GM23338 (cell line): ENCODE measurements around the gene COL4A6. TPM values are rescaled to one million over a fixed set of nuclear protein-coding genes. Genes with fewer than 3 reads are reported as not detected.

Source experiments
- ATAC-seq: fragments of 200-7000 bp; cut with Tn5 transposase; 3 replicates; pipeline ENCODE4 v1.9.1; 2020
- DNase-seq: peaks from one replicate; pipeline ENCODE4 v3.0.0-alpha.2; 2015; ENCODE audit warnings: low spot score
- H2AFZ ChIP-seq: fragments of 200-600 bp; sonication (generic); 2 replicates; pipeline ENCODE4 v1.8.0; 2016; ENCODE audit warnings: antibody characterized with exemption, mild to moderate bottlenecking, moderate library complexity
- H3F3A ChIP-seq: fragments of 200-600 bp; sonication (generic); replicated peaks from 2 replicates; pipeline ENCODE4 v1.8.0; 2017; ENCODE audit warnings: antibody characterized with exemption, mixed run types, low read depth
- H3K27ac ChIP-seq: fragments of 200-600 bp; sonication (generic); 2 replicates; pipeline ENCODE4 v1.6.1; 2016; ENCODE audit warnings: low read depth
- H3K27me3 ChIP-seq: fragments of 200-600 bp; sonication (generic); 2 replicates; pipeline ENCODE4 v1.8.0; 2016; ENCODE audit warnings: mild to moderate bottlenecking, mixed run types, moderate library complexity; ENCODE audit not compliant: insufficient read depth
- H3K36me3 ChIP-seq: fragments of 200-600 bp; sonication (generic); 2 replicates; pipeline ENCODE4 v1.8.0; 2016; ENCODE audit warnings: mild to moderate bottlenecking; ENCODE audit not compliant: insufficient read depth
- H3K4me1 ChIP-seq: fragments of 200-600 bp; sonication (generic); 2 replicates; pipeline ENCODE4 v1.8.0; 2016; ENCODE audit warnings: mild to moderate bottlenecking, moderate library complexity; ENCODE audit not compliant: insufficient read depth
- H3K4me2 ChIP-seq: fragments of 200-600 bp; sonication (generic); 2 replicates; pipeline ENCODE4 v1.7.1; 2017; ENCODE audit warnings: mixed run types
- H3K4me3 ChIP-seq: fragments of 200-600 bp; sonication (generic); 2 replicates; pipeline ENCODE4 v1.6.1; 2016; ENCODE audit warnings: mixed run types
- H3K79me2 ChIP-seq: fragments of 200-600 bp; sonication (generic); replicated peaks from 2 replicates; pipeline ENCODE4 v1.8.0; 2017; ENCODE audit warnings: mild to moderate bottlenecking; ENCODE audit not compliant: insufficient read depth
- H3K9me2 ChIP-seq: fragments of 200-600 bp; sonication (generic); 2 replicates; pipeline ENCODE4 v1.8.0; 2017; ENCODE audit not compliant: insufficient read depth
- H4K20me1 ChIP-seq: fragments of 200-600 bp; sonication (generic); replicated peaks from 2 replicates; pipeline ENCODE4 v1.8.0; 2017; ENCODE audit warnings: mild to moderate bottlenecking; ENCODE audit not compliant: insufficient read depth
- H3K27ac Mint-ChIP-seq: 2 replicates; pipeline ENCODE4 v1.8.0; 2020; ENCODE audit warnings: inconsistent platforms, mild to moderate bottlenecking, moderate library complexity, mixed read lengths
- H3K27me3 Mint-ChIP-seq: 3 replicates; pipeline ENCODE4 v1.8.0; 2022; ENCODE audit warnings: low read depth, mild to moderate bottlenecking, moderate library complexity, mixed read lengths, inconsistent platforms; ENCODE audit not compliant: insufficient read depth, poor library complexity
- H3K36me3 Mint-ChIP-seq: 3 replicates; pipeline ENCODE4 v1.8.0; 2021; ENCODE audit warnings: low read depth, mild to moderate bottlenecking, inconsistent platforms, moderate library complexity, mixed read lengths
- H3K4me1 Mint-ChIP-seq: 3 replicates; pipeline ENCODE4 v1.8.0; 2020; ENCODE audit warnings: mild to moderate bottlenecking, inconsistent platforms, mixed read lengths
- H3K4me3 Mint-ChIP-seq: 3 replicates; pipeline ENCODE4 v1.8.0; 2021; ENCODE audit warnings: moderate library complexity, mild to moderate bottlenecking, inconsistent platforms, mixed read lengths
- H3K9me3 Mint-ChIP-seq: 3 replicates; pipeline ENCODE4 v1.8.0; 2020; ENCODE audit warnings: moderate library complexity, mild to moderate bottlenecking, inconsistent platforms, mixed read lengths
- CREB1 ChIP-seq: fragments of 250-450 bp; sonication (Bioruptor Pico); IDR thresholded peaks from 2 replicates; pipeline ENCODE4 v1.5.0; 2020; ENCODE audit warnings: low read depth, mild to moderate bottlenecking, moderate library complexity
- CTCF ChIP-seq, 2 experiments: fragments of 200-600 bp in 1 of 2; sonication (generic) in 1 of 2; conservative IDR thresholded peaks; 2 replicates each; pipeline versions ENCODE4 v1.5.1 to v1.6.1; 2016 to 2017; ENCODE audit warnings: antibody characterized with exemption in 2 of 2, low read depth in 2 of 2, mild to moderate bottlenecking in 2 of 2, moderate library complexity in 1 of 2
- EZH2phosphoT487 ChIP-seq: fragments of 200-600 bp; sonication (generic); IDR thresholded peaks from one replicate; pipeline ENCODE4 v1.8.1; 2018; ENCODE audit warnings: antibody characterized with exemption; ENCODE audit not compliant: unreplicated experiment
- JUNB ChIP-seq: IDR thresholded peaks from one replicate; pipeline ENCODE4 v1.6.1; 2016; ENCODE audit warnings: antibody characterized with exemption; ENCODE audit not compliant: unreplicated experiment
- NANOG ChIP-seq: IDR thresholded peaks from 2 replicates; pipeline ENCODE4 v1.6.1; 2016; ENCODE audit warnings: antibody characterized with exemption, borderline replicate concordance
- REST ChIP-seq: IDR thresholded peaks from one replicate; pipeline ENCODE4 v1.6.1; 2018; ENCODE audit warnings: antibody characterized with exemption; ENCODE audit not compliant: unreplicated experiment
- STAT1 ChIP-seq: IDR thresholded peaks from one replicate; pipeline ENCODE4 v1.6.1; 2016; ENCODE audit warnings: antibody characterized with exemption; ENCODE audit not compliant: unreplicated experiment
- ZNF114 ChIP-seq: fragments of 250-450 bp; sonication (Bioruptor Pico); IDR thresholded peaks from 2 replicates; pipeline ENCODE4 v1.5.0; 2020; ENCODE audit warnings: mild to moderate bottlenecking, moderate library complexity
- polyA plus RNA-seq: library from polyadenylated mRNA; unstranded; fragments of >200 nt; fragmentation: Nextera tagmentation; extraction: Ambion mirVana; gene quantifications from 2 replicates; pipeline ENCODE4 v1.2.1, GENCODE V29; 2016
- total RNA-seq: library from RNA; depleted of rRNA; stranded (reverse); fragments of >200 nt; shearing (Covaris generic); gene quantifications from 2 replicates; pipeline ENCODE4 v1.2.3, GENCODE V29; 2014

COL4A6 gene
- total and polyA plus RNA-seq, 2 experiments from 2014 or later, result 4.1 to 15.2 TPM

- no peak for TF ChIP-seq REST
- no peak for TF ChIP-seq EZH2phosphoT487
- no peak for TF ChIP-seq JUNB
- no peak for TF ChIP-seq CREB1
- TF ChIP-seq ZNF114 (CRISPR knock-in tag), result no peak
- no peak for TF ChIP-seq NANOG
- TF ChIP-seq STAT1, result no peak
Measured at GRCh38 chrX:108203540-108203939, 234.7 kb downstream of the COL4A6 start (continued).

- DNase-seq (peak; percentile 58), ATAC-seq (no peak)
- no peaks in the 10 kb centered on the region for H3K36me3 ChIP-seq
- H3F3A ChIP-seq, result no peaks in the 10 kb centered on the region
- H3K27ac ChIP-seq, result no peak overlapping the region
- no peaks in the 10 kb centered on the region for H3K4me1 ChIP-seq
- no peaks in the 10 kb centered on the region for H3K27me3 ChIP-seq
- no peaks in the 10 kb centered on the region; the same call in 2 of the 3 replicates for H3K4me1 Mint-ChIP-seq
- H3K4me3 Mint-ChIP-seq, result no peak overlapping the region
- no peak overlapping the region for H2AFZ ChIP-seq
- no peaks in the 10 kb centered on the region for H3K9me3 Mint-ChIP-seq
- no peaks in the 10 kb centered on the region for H3K27me3 Mint-ChIP-seq
- no peaks in the 10 kb centered on the region for H3K79me2 ChIP-seq
- no peak for TF ChIP-seq EZH2phosphoT487
- TF ChIP-seq CTCF (conservative IDR thresholded peaks at IDR 0.05; ENCODE audit: low read depth in 2 of 2), result peak; percentile 63 to 66
- no peak for TF ChIP-seq CREB1
- no peaks in the 10 kb centered on the region for H3K36me3 Mint-ChIP-seq
- no peak overlapping the region for H3K27ac Mint-ChIP-seq
- H3K4me3 ChIP-seq, result no peak overlapping the region
- no peak overlapping the region for H3K4me2 ChIP-seq
- H4K20me1 ChIP-seq, result no peaks in the 10 kb centered on the region
- H3K9me2 ChIP-seq, result no peaks in the 10 kb centered on the region
Measured at GRCh38 chrX:108199691-108200090, 238.5 kb downstream of the COL4A6 start.

GRCh38 chrX:108199041-108199440, 239.2 kb downstream of the COL4A6 start:
- H3K27ac Mint-ChIP-seq, result no peak overlapping the region

More at GRCh38 chrX:108199041-108199440, 239.2 kb downstream of the COL4A6 start:
- no peaks in the 10 kb centered on the region for H3K9me2 ChIP-seq
- H3K4me2 ChIP-seq, result no peak overlapping the region
- no peak overlapping the region for H3K4me3 ChIP-seq
- H4K20me1 ChIP-seq, result no peaks in the 10 kb centered on the region
- H3K4me3 Mint-ChIP-seq, result no peak overlapping the region
- no peak overlapping the region for H2AFZ ChIP-seq
- DNase-seq (no peak), ATAC-seq (no peak)
- no peaks in the 10 kb centered on the region for H3K36me3 ChIP-seq
- no peaks in the 10 kb centered on the region for H3K4me1 Mint-ChIP-seq
- no peaks in the 10 kb centered on the region for H3K36me3 Mint-ChIP-seq
- H3K9me3 Mint-ChIP-seq, result no peaks in the 10 kb centered on the region
- TF ChIP-seq ZNF114 (CRISPR knock-in tag), result no peak
- TF ChIP-seq STAT1, result no peak
- H3K79me2 ChIP-seq, result no peaks in the 10 kb centered on the region
- no peaks in the 10 kb centered on the region for H3K27me3 ChIP-seq
- no peaks in the 10 kb centered on the region for H3K4me1 ChIP-seq
- H3K27ac ChIP-seq, result no peak overlapping the region
- no peaks in the 10 kb centered on the region for H3K27me3 Mint-ChIP-seq
- H3F3A ChIP-seq, result no peaks in the 10 kb centered on the region
